SIG-M5 treated with dmso at 0.1 percent for 504 hours (cell line): ENCODE measurements around the gene WNT5B.
"Not testable (repeated sequence)": the region's sequence is repeated elsewhere in the genome, so short reads cannot be mapped to it uniquely, and the experiment has no call there.

Experiments
- DNase-seq: peaks from one replicate; lab custom pipeline; 2025; ENCODE audit not compliant: unreplicated experiment; lab: John Stamatoyannopoulos, UW

Gene WNT5B

DNA sequence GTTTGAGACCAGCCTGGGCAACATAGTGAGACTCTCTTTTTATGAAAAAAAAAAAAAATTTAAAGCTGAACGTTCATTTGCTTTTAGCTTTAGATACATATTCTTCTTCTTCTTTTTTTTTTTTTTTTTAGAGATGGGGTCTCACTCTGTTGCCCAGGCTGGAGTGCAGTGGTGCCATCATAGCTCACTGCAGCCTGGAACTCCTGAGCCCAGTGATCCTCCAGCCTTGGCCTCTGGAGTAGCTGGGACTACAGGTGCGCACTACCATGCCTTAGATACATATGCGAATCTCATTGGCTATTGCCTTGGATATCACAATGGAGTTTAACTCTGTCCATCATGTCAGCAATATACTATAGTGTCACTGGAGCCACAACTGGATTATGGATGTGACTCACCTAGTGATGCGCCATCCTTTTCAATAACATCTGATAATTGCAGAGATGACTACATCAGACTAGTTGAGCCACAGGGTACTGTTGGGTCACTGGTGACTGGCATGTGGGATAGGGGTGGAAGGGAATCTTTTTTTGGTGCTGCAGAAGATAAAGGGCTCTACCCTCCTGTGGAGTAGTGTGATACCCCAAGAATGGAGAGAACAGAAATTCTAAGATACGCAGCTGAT is 59.2 kb downstream of the WNT5B start:
- no peak for DNase-seq

GRCh38 chr12:1690578-1691122 is 61.6 kb downstream of the WNT5B start, which contains the start of gene ADIPOR2:
Gene ADIPOR2, plus strand, starts transcription at chr12:1691070. Its CDS starts 63,274 bp downstream, at chr12:1754344.
- peak; percentile 98 for DNase-seq

DNA sequence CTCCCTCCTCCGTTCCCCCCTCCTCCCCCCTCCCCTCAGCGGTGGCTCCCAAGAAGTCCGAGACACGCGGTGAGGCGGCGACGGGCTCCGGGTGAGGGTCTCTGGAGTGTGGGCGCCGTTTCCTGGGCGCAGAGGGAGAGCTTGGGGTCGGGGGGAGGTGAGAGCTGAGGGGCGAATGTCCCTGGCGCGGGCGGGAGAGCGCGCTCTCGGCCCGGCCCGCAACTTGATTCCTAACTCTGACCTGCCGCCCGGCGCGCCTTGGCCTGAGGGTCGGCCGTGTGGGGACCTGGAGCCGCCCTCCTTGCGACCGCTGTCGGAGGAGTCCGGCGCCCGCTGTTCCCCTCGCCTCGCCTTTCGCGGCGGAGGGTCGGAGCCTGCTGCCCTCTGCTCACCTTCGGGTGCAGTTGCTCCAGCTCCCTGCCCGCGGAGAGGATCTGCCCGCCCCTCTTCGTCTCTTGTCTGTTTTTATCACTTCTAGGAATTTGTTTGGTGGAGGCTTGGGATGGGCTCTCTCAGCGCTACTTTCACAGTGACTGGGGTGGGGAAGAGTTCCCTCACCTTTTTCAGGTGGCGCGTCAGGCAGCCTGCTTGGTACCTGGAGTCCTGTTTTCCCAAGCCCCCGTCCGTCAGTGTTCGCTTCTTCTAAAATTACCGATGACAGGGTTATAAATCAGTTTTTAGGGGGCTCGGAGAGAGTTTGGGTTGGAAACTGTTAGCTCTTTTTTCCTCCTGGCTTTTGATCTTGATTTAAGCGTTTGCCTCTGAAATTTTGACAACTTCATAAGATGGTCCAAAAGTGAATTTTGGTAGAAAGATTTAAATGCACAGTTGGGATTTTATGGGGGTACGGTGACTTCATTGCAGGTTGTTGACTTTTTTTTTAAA is 62.3 kb downstream of the WNT5B start:
- DNase-seq: no peak

- peak; percentile 46 for DNase-seq
Observed at GRCh38 chr12:1692226-1692625, 63.2 kb downstream of the WNT5B start.

DNA sequence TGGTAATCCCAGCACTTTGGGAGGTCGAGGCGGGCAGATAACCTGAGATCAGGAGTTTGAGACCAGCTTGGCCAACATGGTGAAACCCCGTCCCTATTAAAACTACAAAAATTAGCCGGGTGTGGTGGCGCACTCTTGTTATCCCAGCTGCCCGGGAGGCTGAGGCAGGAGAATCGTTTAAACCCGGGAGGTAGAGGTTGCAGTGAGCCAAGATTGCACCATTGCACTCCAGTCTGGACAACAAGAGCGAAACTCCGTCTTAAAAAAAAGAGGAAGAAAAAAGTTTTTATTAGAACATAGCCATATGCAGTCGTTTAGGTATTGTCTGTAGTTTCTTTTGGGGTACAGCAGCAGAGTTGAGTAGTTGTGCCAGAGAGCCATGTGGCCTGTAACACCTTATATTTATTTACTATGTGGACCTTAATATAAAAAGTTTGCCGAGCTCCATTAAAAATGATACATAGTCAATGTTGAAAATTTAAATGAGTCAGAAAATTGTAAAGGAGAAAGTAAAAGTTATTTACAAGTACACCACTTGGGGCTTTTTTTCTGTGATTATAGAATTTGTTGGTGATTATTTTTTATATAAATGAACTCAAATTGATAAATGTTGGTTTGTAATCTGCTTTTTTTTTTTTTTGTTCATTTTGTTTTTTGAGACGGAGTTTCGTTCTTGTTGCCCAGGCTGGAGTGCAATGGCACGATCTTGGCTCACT is 64.0 kb downstream of the WNT5B start:
- DNase-seq: peak; percentile 94

DNA sequence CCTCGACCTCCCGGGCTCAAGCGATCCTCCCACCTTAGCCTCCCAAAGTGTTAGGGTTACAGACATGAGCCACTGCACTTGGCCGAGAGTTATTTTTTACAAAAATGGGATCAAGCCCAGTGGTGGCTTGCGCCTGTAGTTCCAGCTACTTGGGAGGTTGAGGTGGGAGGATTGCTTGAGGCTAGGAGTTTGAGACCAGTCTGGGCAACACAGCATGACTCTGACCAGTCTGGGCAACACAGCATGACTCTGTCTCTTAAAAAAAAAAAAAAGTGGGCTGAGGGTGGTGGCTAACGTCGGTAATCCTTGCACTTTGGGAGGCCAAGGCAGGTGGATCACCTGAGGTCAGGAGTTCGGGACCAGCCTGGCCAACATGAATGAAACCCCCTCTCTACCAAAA is 66.1 kb downstream of the WNT5B start:
- DNase-seq: not testable (repeated sequence)

- no peak for DNase-seq
Observed at GRCh38 chr12:1695886-1696670, 67.0 kb downstream of the WNT5B start.

DNA sequence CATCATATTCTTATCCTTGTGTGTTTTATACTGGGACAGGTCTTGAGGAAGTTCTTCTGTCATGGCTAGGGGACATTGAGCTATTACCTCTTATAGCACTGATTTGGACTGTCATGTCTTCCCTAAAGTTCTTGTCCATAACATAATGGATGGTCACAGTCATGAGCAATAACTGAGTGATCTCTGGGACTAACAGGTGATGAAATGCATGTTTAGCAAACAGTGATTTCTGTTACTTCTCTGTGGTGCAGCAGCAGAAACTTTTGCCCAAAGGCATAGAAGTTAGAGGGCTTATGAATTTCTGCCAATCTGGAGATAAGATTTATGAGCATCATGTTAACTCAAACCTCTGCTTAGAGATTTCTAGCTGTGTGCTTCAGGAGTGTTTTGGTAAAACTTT is 67.8 kb downstream of the WNT5B start:
- DNase-seq: no peak
